SJCRH30 (cell line): Measurements from ENCODE around the gene TMEM98. TPM values are rescaled to one million over a fixed set of nuclear protein-coding genes. Genes with fewer than 3 reads are reported as not detected.

ENCODE experiments used
- total RNA-seq: library from RNA; depleted of rRNA; stranded (reverse); fragments of >200 nt; shearing (Covaris generic); gene quantifications from 2 replicates; pipeline ENCODE4 v1.2.3, GENCODE V29; 2014; rRNA removed

TMEM98 gene
- total RNA-seq, 1 experiment from 2014 or later, result 71.8 TPM

Other genes starting within 250 kb of the TMEM98 start
- 2.3 and 3.7 TPM in 2 replicates for gene MYO1D, start 51.0 kb upstream of the TMEM98 start, total RNA-seq
- not detected in 2 replicates for gene SPACA3, start 63.7 kb downstream of the TMEM98 start, total RNA-seq